HG03354 (cell line): ENCODE data around the gene ZHX3.

Source experiments
- ATAC-seq: cut with Tn5 transposase; IDR thresholded peaks from one replicate; pipeline ENCODE4 v1.9.1; 2021; ENCODE audit warnings: mild to moderate bottlenecking; ENCODE audit not compliant: unreplicated experiment, poor library complexity, severe bottlenecking

ZHX3 gene

DNA sequence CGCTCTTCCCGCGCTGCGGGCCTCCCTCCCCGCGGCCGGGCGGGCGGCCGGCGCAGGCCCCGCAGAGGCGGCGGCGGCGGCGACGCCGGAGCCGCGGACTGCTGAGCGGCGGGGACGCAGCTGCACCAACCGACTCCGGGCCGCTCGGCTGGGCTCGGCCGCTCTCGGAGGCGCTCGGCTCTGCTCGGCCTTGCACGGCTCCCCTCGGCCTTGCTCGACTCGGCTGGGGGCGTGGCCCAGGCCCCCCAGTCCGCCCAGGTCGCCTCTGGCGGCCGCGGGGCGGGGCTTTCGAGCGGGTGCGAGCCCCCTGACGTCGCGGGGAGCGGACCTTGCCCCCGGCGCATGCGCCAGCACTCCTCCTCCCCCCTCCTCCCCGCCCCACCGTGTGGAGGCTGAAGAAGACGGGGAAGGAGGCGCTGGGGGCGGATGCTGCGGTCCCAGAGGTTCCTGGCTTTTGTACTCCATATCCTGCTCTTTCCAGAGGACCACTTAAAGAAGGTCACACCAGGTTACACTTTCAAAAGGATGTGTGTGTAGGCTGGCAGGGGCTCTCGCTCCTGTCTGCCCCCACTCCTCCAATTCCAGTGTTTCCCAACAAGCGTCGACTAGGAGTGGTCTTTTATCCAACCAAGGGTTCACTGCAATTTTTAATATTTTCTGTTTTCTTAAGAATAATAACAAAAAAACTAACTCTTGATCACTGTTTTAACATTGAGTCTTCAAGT is at the start of gene ZHX3:
TSS of gene ZHX3 (minus strand) at position 186 of the 725 bp plus-strand sequence. CDS start 112,815 bp downstream, outside the sequence.
- peak; percentile 96 for ATAC-seq

DNA sequence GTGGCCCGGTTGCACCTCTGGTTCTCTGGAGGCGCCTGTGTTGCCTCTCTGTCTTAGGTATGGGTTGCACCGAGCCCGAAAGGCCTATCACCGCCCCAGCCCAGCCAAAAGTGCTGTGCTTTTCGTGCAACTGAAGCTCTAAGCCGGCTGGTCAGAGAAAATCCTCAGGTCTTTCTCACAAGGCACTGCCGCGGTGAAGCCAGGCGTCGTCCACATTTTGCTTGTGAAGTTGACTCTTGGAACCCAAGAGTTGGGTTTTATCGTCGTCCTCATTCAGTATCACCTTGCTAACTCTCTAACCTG is 49.8 kb upstream of the ZHX3 start:
- ATAC-seq, result no peak

- no peak for ATAC-seq
Measured at GRCh38 chr20:41366546-41367392, 49.2 kb upstream of the ZHX3 start, which contains the start of gene EMILIN3. Gene EMILIN3 (minus strand): TSS chr20:41366818. CDS start chr20:41366634, 184 bp downstream.

DNA sequence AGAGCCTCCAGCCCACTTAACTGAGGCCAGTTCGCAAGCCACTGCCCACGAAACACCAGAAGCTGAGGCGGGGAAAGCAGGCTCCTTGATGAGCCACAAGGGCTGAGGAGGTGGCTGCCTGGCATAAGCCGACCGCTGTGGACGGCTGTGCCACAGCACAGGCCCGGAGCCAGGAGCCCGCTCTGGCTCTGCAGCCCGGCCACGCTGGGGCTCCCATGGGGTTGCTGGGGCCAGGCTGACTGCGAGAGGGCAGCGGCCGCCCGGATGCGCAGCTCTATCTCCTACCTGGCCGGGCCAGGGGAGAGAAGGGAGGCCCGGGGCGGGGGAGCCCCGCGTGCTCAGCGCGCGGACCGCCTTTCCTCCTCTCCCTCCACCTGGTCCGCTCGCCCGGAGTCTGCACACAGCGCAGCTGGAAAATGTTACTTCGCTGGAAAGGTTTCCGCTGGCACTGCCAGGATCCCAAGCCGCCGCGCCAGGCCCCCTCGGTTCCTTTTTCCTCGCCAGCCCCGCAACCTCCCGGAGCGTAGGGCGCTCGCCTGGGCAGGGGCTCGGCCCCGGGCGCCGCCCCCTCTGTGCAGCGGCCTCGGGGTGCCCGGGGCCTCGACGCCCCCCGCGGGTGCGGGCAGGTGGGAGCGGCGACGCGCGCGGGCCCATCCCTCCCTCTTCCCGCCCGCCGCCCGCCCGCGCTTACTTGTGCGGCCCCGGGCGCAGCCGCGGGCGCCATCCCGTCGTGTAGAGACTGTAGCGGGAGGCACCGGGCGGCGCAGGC is 48.4 kb upstream of the ZHX3 start:
- no peak for ATAC-seq

DNA sequence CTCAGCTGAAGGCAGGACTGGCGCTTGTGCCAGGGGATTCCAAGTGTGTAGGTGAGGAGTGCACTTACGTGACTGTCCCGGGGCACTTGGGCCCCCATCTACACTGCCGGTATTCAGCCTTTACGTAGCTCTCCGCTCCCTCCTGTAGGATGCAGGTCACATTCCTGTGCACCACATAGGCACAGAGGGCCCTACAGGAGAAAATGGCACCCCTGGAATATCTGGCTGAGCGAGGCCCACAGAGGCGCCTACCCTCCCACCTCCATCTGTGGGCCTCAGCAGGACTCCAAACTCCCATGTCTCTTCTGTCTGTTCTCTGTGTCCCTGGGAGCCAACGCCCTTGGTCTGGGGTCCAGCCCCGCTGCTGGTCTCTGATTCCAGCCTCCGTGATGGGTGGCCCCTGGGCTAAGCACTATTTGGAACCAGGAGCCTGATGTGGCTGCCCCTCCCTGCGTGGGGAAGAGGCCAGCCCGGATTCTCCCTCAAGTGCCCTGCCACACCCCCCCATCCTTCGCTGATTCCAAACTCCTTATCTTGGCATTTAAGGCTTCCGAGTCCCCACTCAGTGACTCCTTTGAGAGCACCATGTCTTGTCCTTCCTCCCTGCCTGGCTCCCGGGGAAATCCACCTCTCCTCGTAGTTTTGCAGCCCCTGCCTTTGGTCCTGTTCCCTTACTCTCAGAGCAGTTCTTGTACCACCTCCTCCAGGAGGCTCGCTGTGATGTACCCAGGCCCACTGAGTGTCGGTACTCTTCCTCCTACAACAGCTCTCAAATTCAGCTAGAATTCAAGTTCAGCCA is 47.6 kb upstream of the ZHX3 start:
- no peak for ATAC-seq

DNA sequence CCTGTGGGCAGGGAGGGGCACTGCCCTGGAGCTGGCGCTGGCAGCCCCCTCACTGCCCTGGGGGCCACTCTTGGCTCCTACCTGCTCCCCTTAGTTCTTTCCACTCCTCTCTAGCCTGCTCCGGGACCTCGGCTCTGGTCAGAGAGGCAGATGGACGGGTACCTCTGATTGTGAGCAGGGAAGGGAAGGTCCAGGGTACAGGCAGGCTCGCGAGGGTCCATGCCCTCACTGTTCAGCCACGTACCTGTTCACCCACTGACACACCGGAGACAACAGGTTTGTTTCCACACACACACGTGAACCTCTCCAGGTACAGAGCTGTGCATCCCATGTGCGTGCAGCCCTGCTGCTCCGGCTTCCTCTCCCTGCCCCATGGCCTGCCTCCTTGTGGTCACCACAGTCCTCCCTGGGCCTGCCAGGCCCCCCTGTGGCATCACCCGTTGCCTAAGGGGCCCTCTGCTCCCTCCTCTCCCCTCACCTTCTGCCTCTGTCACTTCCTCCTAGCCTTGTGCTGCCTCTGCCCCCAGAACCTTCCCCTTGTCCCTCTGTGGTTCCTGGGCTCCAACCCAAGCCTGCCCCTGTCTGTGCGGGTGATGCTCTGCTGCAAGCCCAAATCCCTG is 46.8 kb upstream of the ZHX3 start:
- ATAC-seq, result no peak

- ATAC-seq, result no peak
Measured at GRCh38 chr20:41363601-41364000, 46.1 kb upstream of the ZHX3 start.

DNA sequence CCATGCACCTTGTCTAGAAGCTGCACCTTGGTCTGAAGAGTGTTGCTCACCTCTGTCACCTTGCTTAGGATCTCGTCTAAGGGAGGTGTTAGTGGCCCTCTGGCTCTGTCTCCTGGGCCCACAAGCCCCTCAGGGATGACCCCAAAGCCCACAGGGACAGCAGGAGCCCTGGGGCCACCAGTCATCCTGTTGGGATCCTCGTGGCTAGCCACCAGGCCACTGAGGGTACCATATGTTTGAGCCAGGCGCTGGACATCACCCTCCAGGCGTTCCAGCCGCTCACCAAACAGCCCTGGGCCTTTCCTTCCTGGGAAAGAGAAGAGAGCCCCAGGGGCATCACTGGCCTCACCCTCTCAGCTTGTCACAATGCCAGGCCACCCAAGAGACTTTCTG is 45.2 kb upstream of the ZHX3 start:
- no peak for ATAC-seq

GRCh38 chr20:41361757-41362747 is 44.5 kb upstream of the ZHX3 start:
- no peak for ATAC-seq

DNA sequence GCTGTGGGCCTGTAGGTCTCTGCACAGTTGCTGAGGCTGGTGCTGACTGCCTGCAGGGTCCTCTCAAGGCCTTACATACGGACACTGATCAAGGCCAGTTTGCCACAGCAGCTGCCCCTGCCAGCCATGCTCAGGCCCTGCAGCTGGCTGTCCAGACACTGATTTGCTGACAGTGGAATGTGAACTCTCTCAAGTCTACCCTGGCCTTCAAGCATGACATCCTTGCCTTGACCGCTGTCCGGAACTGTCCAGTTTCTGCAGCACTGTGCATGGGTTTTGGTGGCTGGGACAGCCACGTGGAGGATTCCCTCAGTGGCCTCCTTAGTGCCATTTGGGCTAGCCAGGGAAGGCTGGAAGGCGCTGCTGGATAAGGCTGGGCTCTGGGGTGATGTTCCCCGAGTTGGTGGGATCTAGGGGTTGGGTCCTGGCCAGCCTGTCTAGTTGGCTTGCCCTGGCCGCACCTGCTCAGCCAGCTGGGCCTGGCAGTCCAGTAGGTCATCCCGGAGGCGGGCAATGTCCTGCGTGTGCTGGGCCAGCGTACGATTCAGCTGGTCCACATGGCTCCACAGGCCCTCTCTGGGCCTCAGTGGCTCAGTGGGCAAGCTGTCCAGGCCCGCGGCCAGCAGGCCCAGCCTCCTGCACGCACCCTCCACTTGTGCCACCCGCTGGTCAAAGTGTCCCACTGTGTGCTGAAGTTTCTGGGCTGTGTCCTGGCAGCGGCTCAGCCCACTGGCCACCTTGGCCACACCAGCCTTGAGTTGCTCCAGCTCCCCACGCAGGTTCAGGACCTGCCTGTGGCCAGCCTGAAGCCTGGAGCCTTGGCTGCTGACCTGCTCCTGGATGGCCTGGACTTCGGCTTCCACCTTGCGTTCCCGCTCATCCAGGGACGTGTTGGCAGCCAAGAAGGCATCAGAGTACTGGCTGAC is 43.6 kb upstream of the ZHX3 start:
- ATAC-seq, result no peak

- ATAC-seq, result no peak
Measured at GRCh38 chr20:41359541-41360011, 42.0 kb upstream of the ZHX3 start.

GRCh38 chr20:41358717-41359116 is 41.2 kb upstream of the ZHX3 start:
- ATAC-seq, result no peak

- ATAC-seq, result no peak
Measured at GRCh38 chr20:41358230-41358629, 40.7 kb upstream of the ZHX3 start.

GRCh38 chr20:41357424-41358163 is 40.1 kb upstream of the ZHX3 start:
- ATAC-seq, result no peak

DNA sequence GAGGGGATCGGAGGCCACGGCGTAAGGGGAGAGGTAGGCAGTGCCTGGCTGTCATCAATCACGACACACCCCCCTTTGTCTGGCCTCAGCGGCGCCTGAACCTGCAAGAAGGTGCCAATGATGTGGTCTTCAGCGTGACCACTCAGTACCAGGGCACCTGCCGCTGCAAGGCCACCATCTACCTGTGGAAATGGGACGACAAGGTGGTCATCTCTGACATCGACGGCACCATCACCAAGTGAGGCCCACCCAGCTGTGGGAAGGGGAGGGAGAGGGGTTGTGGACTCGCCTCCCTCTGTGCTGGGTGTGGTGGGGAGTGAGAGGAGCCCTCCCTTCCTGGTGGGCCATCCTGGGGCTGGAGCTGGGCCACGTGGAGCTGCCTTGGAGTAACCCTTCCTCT is 39.4 kb upstream of the ZHX3 start:
- no peak for ATAC-seq

DNA sequence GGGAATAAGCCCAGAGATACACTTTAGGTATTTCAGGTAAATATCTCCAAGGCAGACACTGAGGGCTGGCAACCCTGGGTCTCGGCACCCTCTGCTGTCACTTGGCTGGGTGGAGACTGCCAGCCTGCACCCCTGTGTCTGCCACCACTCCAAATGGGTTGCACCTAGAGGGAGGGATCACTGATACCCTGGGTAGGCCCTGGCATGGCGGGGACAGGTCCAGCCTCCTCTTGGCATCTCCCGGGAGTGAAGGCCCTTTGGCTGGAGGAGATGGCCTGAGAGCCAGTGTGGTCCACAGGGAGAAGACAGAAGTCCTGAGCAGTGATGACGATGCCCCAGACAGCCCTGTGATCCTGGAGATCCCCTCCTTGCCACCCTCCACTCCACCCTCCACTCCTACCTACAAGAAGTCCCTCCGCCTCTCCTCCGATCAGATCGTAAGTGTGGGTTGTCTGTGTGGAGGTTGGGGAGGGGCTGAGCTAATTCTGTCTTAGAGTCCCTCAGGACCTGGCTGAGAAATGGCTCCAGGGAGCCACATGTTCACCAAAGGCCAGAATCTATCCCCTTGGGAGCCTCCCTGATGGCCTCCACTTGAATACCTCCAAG is 38.2 kb upstream of the ZHX3 start:
- ATAC-seq, result no peak
